ENCODE data around the gene AKT1S1.
A peak's percentile ranks its signal among the peaks of the same experiment; 100 is the strongest.

The AKT1S1 gene

GRCh38 chr19:49848938-49849337 lies 28.2 kb downstream of the AKT1S1 start:
- Histone ChIP-seq H3K36me3 (ENCODE audit: control insufficient read depth, insufficient read depth, low read length) (peaks cover 30% of the 10 kb centered on the region), H3K4me1 (ENCODE audit: control insufficient read depth, insufficient read depth, low read length, poor library complexity, severe bottlenecking) (peaks cover 13% of the 10 kb centered on the region), H3K9me3 (ENCODE audit: control insufficient read depth, low read length) (peaks cover 9% of the 10 kb centered on the region), H3K27ac (ENCODE audit: low read depth, low read length, severe bottlenecking) (no peak overlapping the region), H3K4me3 (ENCODE audit: extremely low read depth, insufficient read depth, low read length, poor library complexity, severe bottlenecking) (no peak overlapping the region)
- WGBS, 2 experiments (ENCODE audit: insufficient coverage in 2 of 2): 80 to 100% methylated on average over 1 of the region's 3 CpGs

- peaks cover 32% of the 10 kb centered on the region for H3K36me3 ChIP-seq (ENCODE audit: control insufficient read depth, insufficient read depth, low read length)
- whole genome bisulfite sequencing, 2 experiments (ENCODE audit: insufficient coverage in 2 of 2): 97 to 100% methylated on average over 5 to 8 of the region's 10 CpGs
- no peak overlapping the region for H3K27ac ChIP-seq (ENCODE audit: low read depth, low read length, severe bottlenecking)
- peaks cover 8% of the 10 kb centered on the region for H3K4me1 ChIP-seq (ENCODE audit: control insufficient read depth, insufficient read depth, low read length, poor library complexity, severe bottlenecking)
- peaks cover 9% of the 10 kb centered on the region for H3K9me3 ChIP-seq (ENCODE audit: control insufficient read depth, low read length)
- H3K4me3 ChIP-seq (ENCODE audit: extremely low read depth, insufficient read depth, low read length, poor library complexity, severe bottlenecking): no peak overlapping the region
These were observed 29.1 kb downstream of the AKT1S1 start for GRCh38 chr19:49847731-49848696.

GRCh38 chr19:49846408-49846807 lies 30.7 kb downstream of the AKT1S1 start:
- H3K4me1 ChIP-seq (ENCODE audit: control insufficient read depth, insufficient read depth, low read length, poor library complexity, severe bottlenecking): no peaks in the 10 kb centered on the region
- H3K4me3 ChIP-seq (ENCODE audit: extremely low read depth, insufficient read depth, low read length, poor library complexity, severe bottlenecking): no peak overlapping the region
- peaks cover 9% of the 10 kb centered on the region for H3K9me3 ChIP-seq (ENCODE audit: control insufficient read depth, low read length)
- 47 to 86% methylated on average over 1 to 2 of the region's 5 CpGs for WGBS, 2 experiments (ENCODE audit: insufficient coverage in 2 of 2)
- H3K36me3 ChIP-seq (ENCODE audit: control insufficient read depth, insufficient read depth, low read length): peaks cover 37% of the 10 kb centered on the region
- H3K27ac ChIP-seq (ENCODE audit: low read depth, low read length, severe bottlenecking): no peak overlapping the region

- Histone ChIP-seq H3K36me3 (ENCODE audit: control insufficient read depth, insufficient read depth, low read length) (peaks cover 47% of the 10 kb centered on the region), H3K9me3 (ENCODE audit: control insufficient read depth, low read length) (peaks cover 9% of the 10 kb centered on the region), H3K4me3 (ENCODE audit: extremely low read depth, insufficient read depth, low read length, poor library complexity, severe bottlenecking) (no peak overlapping the region), H3K4me1 (ENCODE audit: control insufficient read depth, insufficient read depth, low read length, poor library complexity, severe bottlenecking) (no peaks in the 10 kb centered on the region), H3K27ac (ENCODE audit: low read depth, low read length, severe bottlenecking) (no peak overlapping the region)
- 100% methylated on average over 2 of the region's 3 CpGs for WGBS, 2 experiments (ENCODE audit: insufficient coverage in 2 of 2)
These were observed 31.7 kb downstream of the AKT1S1 start for GRCh38 chr19:49845414-49845813.

GRCh38 chr19:49844138-49845095 lies 32.7 kb downstream of the AKT1S1 start:
- Histone ChIP-seq H3K9me3 (ENCODE audit: control insufficient read depth, low read length) (peaks cover 9% of the 10 kb centered on the region), H3K36me3 (ENCODE audit: control insufficient read depth, insufficient read depth, low read length) (peaks cover 48% of the 10 kb centered on the region), H3K4me1 (ENCODE audit: control insufficient read depth, insufficient read depth, low read length, poor library complexity, severe bottlenecking) (no peaks in the 10 kb centered on the region), H3K27ac (ENCODE audit: low read depth, low read length, severe bottlenecking) (no peak overlapping the region), H3K4me3 (ENCODE audit: extremely low read depth, insufficient read depth, low read length, poor library complexity, severe bottlenecking) (no peak overlapping the region)
- WGBS, 2 experiments (ENCODE audit: insufficient coverage in 2 of 2): 94 to 97% methylated on average over 15 to 16 of the region's 18 CpGs

- Histone ChIP-seq H3K9me3 (ENCODE audit: control insufficient read depth, low read length) (no peaks in the 10 kb centered on the region), H3K4me3 (ENCODE audit: extremely low read depth, insufficient read depth, low read length, poor library complexity, severe bottlenecking) (no peak overlapping the region), H3K36me3 (ENCODE audit: control insufficient read depth, insufficient read depth, low read length) (peaks cover 49% of the 10 kb centered on the region), H3K4me1 (ENCODE audit: control insufficient read depth, insufficient read depth, low read length, poor library complexity, severe bottlenecking) (no peaks in the 10 kb centered on the region), H3K27ac (ENCODE audit: low read depth, low read length, severe bottlenecking) (no peak overlapping the region)
- WGBS, 2 experiments (ENCODE audit: insufficient coverage in 2 of 2): 89% methylated on average over 1 of the region's 3 CpGs; no CpG with 5 or more reads in 1 of the 2 experiments
These were observed 33.9 kb downstream of the AKT1S1 start for GRCh38 chr19:49843265-49843664.

GRCh38 chr19:49840736-49841249 lies 36.4 kb downstream of the AKT1S1 start:
- 93 to 95% methylated on average over 15 to 16 of the region's 17 CpGs for WGBS, 2 experiments (ENCODE audit: insufficient coverage in 2 of 2)
- H3K36me3 ChIP-seq (ENCODE audit: control insufficient read depth, insufficient read depth, low read length): peaks cover 73% of the 10 kb centered on the region
- H3K27ac ChIP-seq (ENCODE audit: low read depth, low read length, severe bottlenecking): peak overlapping the region; percentile 11
- no peak overlapping the region for H3K4me3 ChIP-seq (ENCODE audit: extremely low read depth, insufficient read depth, low read length, poor library complexity, severe bottlenecking)
- peaks cover 5% of the 10 kb centered on the region for H3K4me1 ChIP-seq (ENCODE audit: control insufficient read depth, insufficient read depth, low read length, poor library complexity, severe bottlenecking)
- no peaks in the 10 kb centered on the region for H3K9me3 ChIP-seq (ENCODE audit: control insufficient read depth, low read length)

GRCh38 chr19:49840321-49840720 lies 36.8 kb downstream of the AKT1S1 start:
- peaks cover 78% of the 10 kb centered on the region for H3K36me3 ChIP-seq (ENCODE audit: control insufficient read depth, insufficient read depth, low read length)
- H3K9me3 ChIP-seq (ENCODE audit: control insufficient read depth, low read length): no peaks in the 10 kb centered on the region
- H3K4me3 ChIP-seq (ENCODE audit: extremely low read depth, insufficient read depth, low read length, poor library complexity, severe bottlenecking): no peak overlapping the region
- peaks cover 5% of the 10 kb centered on the region for H3K4me1 ChIP-seq (ENCODE audit: control insufficient read depth, insufficient read depth, low read length, poor library complexity, severe bottlenecking)
- WGBS, 2 experiments (ENCODE audit: insufficient coverage in 2 of 2): 93 to 94% methylated on average over 8 of the region's 11 CpGs
- peak overlapping the region; percentile 11 for H3K27ac ChIP-seq (ENCODE audit: low read depth, low read length, severe bottlenecking)

GRCh38 chr19:49839713-49840112 lies 37.4 kb downstream of the AKT1S1 start:
- H3K27ac ChIP-seq (ENCODE audit: low read depth, low read length, severe bottlenecking): no peak overlapping the region
- no peaks in the 10 kb centered on the region for H3K9me3 ChIP-seq (ENCODE audit: control insufficient read depth, low read length)
- H3K4me3 ChIP-seq (ENCODE audit: extremely low read depth, insufficient read depth, low read length, poor library complexity, severe bottlenecking): no peak overlapping the region
- peaks cover 84% of the 10 kb centered on the region for H3K36me3 ChIP-seq (ENCODE audit: control insufficient read depth, insufficient read depth, low read length)
- H3K4me1 ChIP-seq (ENCODE audit: control insufficient read depth, insufficient read depth, low read length, poor library complexity, severe bottlenecking): peaks cover 5% of the 10 kb centered on the region
- 97 to 98% methylated on average over 10 to 11 of the region's 11 CpGs for WGBS, 2 experiments (ENCODE audit: insufficient coverage in 2 of 2)

GRCh38 chr19:49838885-49839588 lies 38.1 kb downstream of the AKT1S1 start:
- 94 to 97% methylated on average over 16 of the region's 18 CpGs for WGBS, 2 experiments (ENCODE audit: insufficient coverage in 2 of 2)
- Histone ChIP-seq H3K4me3 (ENCODE audit: extremely low read depth, insufficient read depth, low read length, poor library complexity, severe bottlenecking) (no peak overlapping the region), H3K9me3 (ENCODE audit: control insufficient read depth, low read length) (no peaks in the 10 kb centered on the region), H3K36me3 (ENCODE audit: control insufficient read depth, insufficient read depth, low read length) (peaks cover 90% of the 10 kb centered on the region), H3K4me1 (ENCODE audit: control insufficient read depth, insufficient read depth, low read length, poor library complexity, severe bottlenecking) (peaks cover 5% of the 10 kb centered on the region), H3K27ac (ENCODE audit: low read depth, low read length, severe bottlenecking) (no peak overlapping the region)

All from mesodermal cell (in vitro differentiated cells).